PFSK-1 (cell line): ENCODE results near the gene CCDC97.

Experiments used
- POLR2AphosphoS5 ChIP-seq: IDR thresholded peaks from 2 replicates; pipeline ENCODE4 v1.6.1; 2012; ENCODE audit warnings: low read depth, mild to moderate bottlenecking, control low read depth, low read length, moderate library complexity
- REST ChIP-seq, 2 experiments: IDR thresholded peaks; 2 replicates each; pipeline versions ENCODE4 v1.6.1 to v1.8.0; 2011 to 2012; ENCODE audit warnings: low read depth in 2 of 2, low read length in 2 of 2, control low read depth in 1 of 2, inconsistent platforms in 1 of 2, mild to moderate bottlenecking in 1 of 2, moderate library complexity in 1 of 2; ENCODE audit not compliant: insufficient read depth in 1 of 2
- SIN3A ChIP-seq: IDR thresholded peaks from 2 replicates; pipeline ENCODE4 v1.6.1; 2012; ENCODE audit warnings: mild to moderate bottlenecking, low read length, moderate library complexity, borderline replicate concordance; ENCODE audit not compliant: insufficient read depth
- TAF1 ChIP-seq: IDR thresholded peaks from 2 replicates; pipeline ENCODE4 v1.6.1; 2012; ENCODE audit warnings: low read length, control low read depth, borderline replicate concordance; ENCODE audit not compliant: insufficient read depth

- TF ChIP-seq POLR2AphosphoS5, result peak; percentile 55
- TF ChIP-seq TAF1, result 0 out of 2 replicates have a peak, but pooled peaks have one; percentile 4
- TF ChIP-seq SIN3A, result no peak
- 0 out of 4 replicates have a peak, but pooled peaks of 1 of the 2 experiments have one; percentile 10 for TF ChIP-seq REST (IDR thresholded peaks at IDR 0.05; ENCODE audit: insufficient read depth in 1 of 2, low read depth in 2 of 2, low read length in 2 of 2)
These were observed 43.7 kb downstream of the CCDC97 start, which contains the start of gene TGFB1 for GRCh38 chr19:41353466-41354342.
